Activated T-cell treated with anti-CD3 and anti-CD28 coated beads, Interleukin-2, amount 50 U/mL, for 72 hours (primary cell): ENCODE data around the gene HDAC9. TPM values are rescaled to one million over a fixed set of nuclear protein-coding genes. Genes with fewer than 3 reads are reported as not detected.
"Not testable (repeated sequence)": the region's sequence is repeated elsewhere in the genome, so short reads cannot be mapped to it uniquely, and the experiment has no call there.

ENCODE experiments used
- ATAC-seq, 2 donors: fragments of 150-1000 bp; cut with Tn5 transposase; replicated peaks in 1 of 2; 2 replicates each; pipeline ENCODE4 v1.10.0; 2021; ENCODE audit warnings: moderate library complexity in 2 of 2, mild to moderate bottlenecking in 1 of 2
- DNase-seq, 2 donors: peaks; one replicate each; pipeline ENCODE4 v3.0.0; 2021 to 2022; ENCODE audit warnings: mixed read lengths in 1 of 2
- H3K27ac Mint-ChIP-seq: one replicate; pipeline ENCODE4 v1.8.0; 2022; ENCODE audit warnings: mild to moderate bottlenecking, moderate library complexity, mixed read lengths
- H3K27me3 Mint-ChIP-seq: one replicate; pipeline ENCODE4 v1.8.0; 2022; ENCODE audit warnings: low read depth, mixed read lengths
- H3K36me3 Mint-ChIP-seq, 2 donors: one replicate each; pipeline ENCODE4 v1.8.0; 2022; ENCODE audit warnings: mixed read lengths in 2 of 2, mild to moderate bottlenecking in 1 of 2; ENCODE audit not compliant: insufficient read depth in 2 of 2
- H3K4me1 Mint-ChIP-seq: one replicate; pipeline ENCODE4 v1.8.0; 2022; ENCODE audit warnings: low read depth, mixed read lengths
- H3K4me3 Mint-ChIP-seq, 2 donors: one replicate each; pipeline ENCODE4 v1.8.0; 2022; ENCODE audit warnings: mild to moderate bottlenecking in 2 of 2, mixed read lengths in 2 of 2, moderate library complexity in 2 of 2
- H3K9me3 Mint-ChIP-seq, 2 donors: one replicate each; pipeline ENCODE4 v1.8.0; 2022; ENCODE audit warnings: mixed read lengths in 2 of 2
- total RNA-seq, 2 donors: library from RNA; stranded (reverse); gene quantifications; one replicate each; pipeline ENCODE4 v1.2.3, GENCODE V29; 2022

HDAC9 gene
- total RNA-seq, 2 donors from 2014 or later: 0.55 to 2.9 TPM

DNA sequence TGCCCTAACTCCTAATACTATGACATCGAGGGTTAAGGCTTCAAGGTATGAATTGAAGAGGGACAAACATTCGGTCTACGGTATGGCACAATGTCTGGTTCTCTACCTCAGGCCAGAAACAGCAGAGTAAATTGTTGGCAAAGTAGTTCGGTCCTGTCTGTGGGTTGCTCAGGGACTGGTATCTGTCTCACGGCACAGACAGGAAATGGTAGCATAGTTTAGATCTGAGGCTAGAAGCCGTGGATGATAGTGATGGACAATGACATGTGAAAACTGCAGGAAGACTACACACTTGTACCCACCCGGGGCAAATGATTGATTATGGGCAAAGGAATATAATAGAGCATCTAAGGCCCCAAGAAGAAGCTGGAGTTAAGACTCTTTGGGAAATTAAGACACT is 515.7 kb downstream of the HDAC9 start:
- H3K9me3 Mint-ChIP-seq: peaks cover 2 to 13% of the 10 kb centered on the region in 2 donors
- no peak overlapping the region for H3K27ac Mint-ChIP-seq
- ATAC-seq: no peak
- H3K27me3 Mint-ChIP-seq: no peaks in the 10 kb centered on the region
- no peak overlapping the region for H3K4me3 Mint-ChIP-seq
- H3K36me3 Mint-ChIP-seq: no peaks in the 10 kb centered on the region
- no peaks in the 10 kb centered on the region for H3K4me1 Mint-ChIP-seq
- DNase-seq: no peak

DNA sequence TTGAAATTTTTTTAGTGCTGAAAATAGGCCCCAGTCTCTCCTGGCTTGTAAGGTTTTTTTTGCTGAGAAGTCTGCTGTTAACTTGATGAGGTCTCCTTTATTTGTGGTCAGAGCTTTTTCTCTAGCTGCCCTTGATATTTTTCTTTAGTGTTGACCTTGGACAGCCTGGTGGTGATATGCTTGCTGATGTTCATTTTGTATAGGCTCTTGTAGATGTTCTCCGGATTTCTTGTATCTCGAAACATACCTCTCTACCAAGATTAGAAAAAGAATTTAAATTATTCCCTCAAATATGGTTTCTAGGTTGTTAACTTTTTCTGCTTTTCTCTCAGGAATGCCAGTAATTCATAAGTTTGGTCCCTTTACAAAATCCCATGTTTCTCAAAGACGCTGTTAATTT is 519.5 kb downstream of the HDAC9 start:
- H3K27ac Mint-ChIP-seq: no peak overlapping the region
- no peak overlapping the region for H3K4me3 Mint-ChIP-seq
- ATAC-seq (no peak), DNase-seq (no peak)
- H3K36me3 Mint-ChIP-seq: peaks cover 0 to 3% of the 10 kb centered on the region in 2 donors
- H3K9me3 Mint-ChIP-seq: peaks cover 10 to 16% of the 10 kb centered on the region in 2 donors
- no peaks in the 10 kb centered on the region for H3K4me1 Mint-ChIP-seq
- H3K27me3 Mint-ChIP-seq: no peaks in the 10 kb centered on the region

DNA sequence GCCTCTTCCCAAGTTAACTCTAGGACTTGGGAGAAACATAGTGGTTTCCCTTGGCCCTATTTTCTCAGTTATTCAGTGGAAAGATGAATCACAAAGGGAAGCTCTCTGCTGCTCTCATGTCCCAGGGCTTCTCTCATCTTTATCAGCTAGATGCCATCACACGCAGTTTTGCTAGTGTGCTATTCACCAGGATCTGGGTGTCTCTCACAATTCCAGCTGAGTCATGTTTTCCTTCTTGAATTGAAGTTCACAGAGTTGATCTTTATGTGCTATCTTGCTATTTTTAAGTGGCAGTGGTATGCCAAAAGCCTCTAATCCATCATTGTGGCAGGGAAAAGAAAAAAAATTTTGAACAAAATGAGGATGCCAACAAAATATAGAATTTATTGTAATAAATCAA is 520.6 kb downstream of the HDAC9 start:
- Mint-ChIP-seq H3K4me1 (no peaks in the 10 kb centered on the region), H3K27ac (no peak overlapping the region), H3K9me3 (peaks cover 10 to 16% of the 10 kb centered on the region in 2 donors), H3K4me3 (no peak overlapping the region), H3K27me3 (no peaks in the 10 kb centered on the region), H3K36me3 (peaks cover 0 to 3% of the 10 kb centered on the region in 2 donors)
- no peak for DNase-seq
- ATAC-seq: no peak

DNA sequence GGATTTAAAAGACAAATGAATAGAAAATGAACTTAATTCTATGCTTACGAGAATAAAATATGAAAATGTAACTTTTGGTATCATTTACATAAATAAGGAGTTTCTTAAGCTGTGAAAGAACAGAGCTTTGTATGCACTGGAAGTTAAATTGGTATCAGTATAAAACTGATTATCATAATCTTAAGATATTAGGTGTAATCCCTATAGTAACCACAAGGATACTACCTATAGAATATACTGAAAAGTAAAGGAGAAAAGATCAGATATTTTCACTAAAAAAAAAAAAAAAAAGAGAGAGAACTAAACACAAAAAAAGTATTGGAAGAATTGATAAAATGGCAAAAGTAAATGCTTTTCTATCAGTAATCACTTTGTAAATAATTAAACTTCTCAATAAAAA is 521.8 kb downstream of the HDAC9 start:
- H3K27ac Mint-ChIP-seq: no peak overlapping the region
- H3K27me3 Mint-ChIP-seq: no peaks in the 10 kb centered on the region
- H3K4me1 Mint-ChIP-seq: no peaks in the 10 kb centered on the region
- DNase-seq: no peak
- peaks cover 10 to 16% of the 10 kb centered on the region in 2 donors for H3K9me3 Mint-ChIP-seq
- H3K36me3 Mint-ChIP-seq: peaks cover 0 to 3% of the 10 kb centered on the region in 2 donors
- ATAC-seq: no peak
- H3K4me3 Mint-ChIP-seq: no peak overlapping the region

DNA sequence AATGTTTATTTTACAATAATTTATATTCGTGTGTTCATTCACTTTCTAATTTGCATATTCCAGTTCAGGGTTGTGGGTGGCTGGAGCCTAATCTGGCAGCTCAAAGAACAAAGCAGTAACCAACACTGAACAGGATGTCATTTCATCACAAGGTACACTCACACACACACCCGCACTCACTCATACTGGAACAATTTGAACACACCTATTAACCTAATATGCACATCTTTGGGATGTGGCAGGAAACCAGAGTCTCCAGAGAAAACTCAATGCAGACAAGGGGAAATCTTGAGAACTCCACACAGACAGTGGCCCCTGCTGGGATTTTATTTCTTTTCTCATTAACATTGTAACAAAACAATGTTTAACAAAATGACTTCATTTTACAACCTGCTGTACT is 524.5 kb downstream of the HDAC9 start:
- Mint-ChIP-seq H3K9me3 (peaks cover 10% of the 10 kb centered on the region in 2 donors), H3K4me3 (no peak overlapping the region), H3K4me1 (no peaks in the 10 kb centered on the region), H3K27me3 (no peaks in the 10 kb centered on the region), H3K27ac (no peak overlapping the region), H3K36me3 (peaks cover 0 to 3% of the 10 kb centered on the region in 2 donors)
- DNase-seq (no peak), ATAC-seq (no peak)

DNA sequence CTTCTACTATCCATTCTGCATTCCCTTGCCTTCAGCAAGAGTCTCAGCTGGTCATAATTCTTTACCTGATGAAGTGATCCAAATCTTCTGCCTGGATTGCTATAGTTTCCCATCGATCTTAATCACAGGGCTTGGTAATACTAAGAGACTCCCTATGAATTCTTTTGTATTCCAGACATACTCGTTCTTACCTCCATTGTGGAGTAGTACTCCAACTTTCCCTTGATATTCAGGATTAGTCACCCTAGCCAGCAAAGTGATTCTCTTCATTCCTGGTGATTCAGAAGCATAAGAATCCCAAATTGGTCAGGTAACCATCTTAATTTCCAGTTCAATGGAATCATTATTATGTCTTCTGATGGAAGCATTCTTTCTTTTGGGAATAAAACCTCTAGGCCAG is 525.2 kb downstream of the HDAC9 start:
- H3K36me3 Mint-ChIP-seq: peaks cover 0 to 3% of the 10 kb centered on the region in 2 donors
- no peaks in the 10 kb centered on the region for H3K4me1 Mint-ChIP-seq
- H3K27ac Mint-ChIP-seq: no peak overlapping the region
- DNase-seq: no peak
- no peaks in the 10 kb centered on the region for H3K27me3 Mint-ChIP-seq
- no peak for ATAC-seq
- peaks cover 6 to 10% of the 10 kb centered on the region in 2 donors for H3K9me3 Mint-ChIP-seq
- H3K4me3 Mint-ChIP-seq: no peak overlapping the region

DNA sequence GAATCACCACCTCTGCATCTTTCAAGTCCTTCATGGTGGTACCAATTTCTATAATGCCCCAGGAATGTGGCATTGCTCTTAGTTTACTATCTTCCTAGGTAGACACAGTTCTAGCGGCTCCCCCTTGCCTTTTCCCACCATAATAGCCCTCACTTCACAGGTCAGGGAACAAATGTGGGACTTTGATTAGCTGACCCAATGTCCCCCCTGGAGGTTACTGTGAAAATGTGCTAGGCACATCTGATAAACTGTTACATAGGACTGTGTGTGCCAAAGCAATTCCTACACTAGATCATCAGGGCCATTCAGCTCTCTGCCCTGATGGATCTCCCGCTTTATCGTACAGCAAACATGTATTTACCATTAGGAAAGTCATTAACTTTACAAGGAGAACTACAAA is 527.9 kb downstream of the HDAC9 start:
- Mint-ChIP-seq H3K36me3 (no peaks in the 10 kb centered on the region), H3K4me3 (no peak overlapping the region), H3K4me1 (no peaks in the 10 kb centered on the region), H3K27me3 (no peaks in the 10 kb centered on the region), H3K27ac (no peak overlapping the region), H3K9me3 (peaks cover 2% of the 10 kb centered on the region in 2 donors)
- ATAC-seq: no peak
- DNase-seq: no peak

DNA sequence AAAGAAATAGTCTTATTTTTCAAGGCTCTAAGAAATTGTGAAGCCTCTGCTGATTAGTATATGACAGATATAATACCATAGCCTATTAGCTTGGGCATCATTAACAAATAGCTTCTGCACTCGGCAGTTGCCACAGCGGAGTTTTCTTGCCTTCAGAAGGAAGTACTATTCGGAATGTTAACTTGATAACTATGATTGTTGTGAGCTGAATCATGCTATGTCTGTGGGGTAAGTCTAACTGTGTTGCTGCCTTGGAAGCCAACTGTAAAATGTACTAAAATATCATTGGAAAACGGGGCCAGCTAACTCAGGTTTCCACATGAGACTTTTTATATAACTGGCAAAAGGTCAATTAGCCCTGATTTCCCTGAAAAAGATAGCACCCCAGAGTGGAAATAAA is 528.7 kb downstream of the HDAC9 start:
- ATAC-seq (no peak), DNase-seq (no peak)
- peaks cover 0 to 2% of the 10 kb centered on the region in 2 donors for H3K9me3 Mint-ChIP-seq

DNA sequence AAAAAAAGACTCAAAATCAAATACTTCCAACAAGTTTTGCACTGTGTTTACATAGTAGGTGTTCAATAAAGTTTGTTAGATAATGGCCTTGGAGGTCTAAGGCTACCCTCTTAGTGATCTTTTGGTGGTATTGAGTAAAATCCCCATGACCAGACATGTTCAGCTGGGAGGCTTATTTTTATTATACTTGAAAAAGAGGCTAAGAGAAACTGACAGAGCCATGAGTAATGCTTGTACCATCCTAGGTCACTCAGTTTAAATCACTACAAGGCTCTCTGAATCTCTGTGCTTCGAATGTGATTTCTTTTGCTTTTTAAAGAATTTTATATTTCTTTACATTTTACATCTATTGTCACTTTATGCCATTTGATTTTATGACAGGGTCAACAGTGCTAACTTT is 531.3 kb downstream of the HDAC9 start:
- H3K4me3 Mint-ChIP-seq: no peak overlapping the region
- no peak for DNase-seq
- peaks cover 0 to 5% of the 10 kb centered on the region in 2 donors for H3K9me3 Mint-ChIP-seq
- no peak overlapping the region for H3K27ac Mint-ChIP-seq
- no peaks in the 10 kb centered on the region for H3K36me3 Mint-ChIP-seq
- no peaks in the 10 kb centered on the region for H3K27me3 Mint-ChIP-seq
- ATAC-seq: no peak
- no peaks in the 10 kb centered on the region for H3K4me1 Mint-ChIP-seq

More for the DNA sequence above, 528.7 kb downstream of the HDAC9 start:
- no peaks in the 10 kb centered on the region for H3K36me3 Mint-ChIP-seq
- H3K27me3 Mint-ChIP-seq: no peaks in the 10 kb centered on the region
- no peaks in the 10 kb centered on the region for H3K4me1 Mint-ChIP-seq
- no peak overlapping the region for H3K27ac Mint-ChIP-seq
- H3K4me3 Mint-ChIP-seq: no peak overlapping the region

DNA sequence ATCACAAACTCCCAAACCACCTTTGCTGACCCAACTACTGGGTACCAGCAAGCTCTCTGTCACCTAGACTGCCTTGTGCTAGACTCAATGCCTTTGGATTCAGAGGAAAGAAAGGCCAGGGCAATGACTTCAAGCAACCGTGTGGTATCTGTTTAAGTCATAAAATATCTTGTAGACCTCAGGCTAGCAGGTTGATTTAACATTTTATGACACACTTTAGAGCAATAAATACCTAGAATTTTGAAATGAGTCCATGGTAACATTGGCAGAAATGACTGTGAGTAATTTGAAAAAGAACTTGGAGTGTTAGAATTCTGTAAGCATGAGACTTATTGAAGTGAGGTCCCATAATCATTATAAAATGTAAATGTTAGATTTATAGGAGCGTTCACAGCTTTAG is 534.7 kb downstream of the HDAC9 start:
- ATAC-seq: no peak
- no peak overlapping the region for H3K4me3 Mint-ChIP-seq
- H3K27ac Mint-ChIP-seq: no peak overlapping the region
- H3K9me3 Mint-ChIP-seq: peaks cover 6% of the 10 kb centered on the region in 2 donors
- peaks cover 0 to 1% of the 10 kb centered on the region in 2 donors for H3K36me3 Mint-ChIP-seq
- no peaks in the 10 kb centered on the region for H3K4me1 Mint-ChIP-seq
- H3K27me3 Mint-ChIP-seq: no peaks in the 10 kb centered on the region
- DNase-seq: no peak

DNA sequence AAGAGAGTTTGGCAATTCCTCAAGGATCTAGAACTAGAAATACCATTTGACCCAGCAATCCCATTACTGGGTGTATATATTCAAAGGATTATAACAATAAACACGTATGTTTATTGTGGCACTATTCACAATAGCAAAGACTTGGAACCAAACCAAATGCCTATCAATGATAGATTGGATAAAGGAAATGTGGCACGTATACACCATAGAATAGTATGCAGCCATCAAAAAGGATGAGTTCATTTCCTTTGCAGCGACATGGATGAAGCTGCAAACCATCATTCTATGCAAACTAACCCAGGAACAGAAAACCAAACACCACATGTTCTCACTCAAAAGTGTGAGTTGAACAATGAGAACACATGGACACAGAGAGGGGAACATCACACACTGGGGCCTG is 537.4 kb downstream of the HDAC9 start:
- H3K4me1 Mint-ChIP-seq, H3K27ac Mint-ChIP-seq, DNase-seq, H3K4me3 Mint-ChIP-seq, H3K36me3 Mint-ChIP-seq, ATAC-seq, H3K27me3 Mint-ChIP-seq: not testable (repeated sequence)
- H3K9me3 Mint-ChIP-seq: peaks cover 14% of the 10 kb centered on the region in 2 donors

DNA sequence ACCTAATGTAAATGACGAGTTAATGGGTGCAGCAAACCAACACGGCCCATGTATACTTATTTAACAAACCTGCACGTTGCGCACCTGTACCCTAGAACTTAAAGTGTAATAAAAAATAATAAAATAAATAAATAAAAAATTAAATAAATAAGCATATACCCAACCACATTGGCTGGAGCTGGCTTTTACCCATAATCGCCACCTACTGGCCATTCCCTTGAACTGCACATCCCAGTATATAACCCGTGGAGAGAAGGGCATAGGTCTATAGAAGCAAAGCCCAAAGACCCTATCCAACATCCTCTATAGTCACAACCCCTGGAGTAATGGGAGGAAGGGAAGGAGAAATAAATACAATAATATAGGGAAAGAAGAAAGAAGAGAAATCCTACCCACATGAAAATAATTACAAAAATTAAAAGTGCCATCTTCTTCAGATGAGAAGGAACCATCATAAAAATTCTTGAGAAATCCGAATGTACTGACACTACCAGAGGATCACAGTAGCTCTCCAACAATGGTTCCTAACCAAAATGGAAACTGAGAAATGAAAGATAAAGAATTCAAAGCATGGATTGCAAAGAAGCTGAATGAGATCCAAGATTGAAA is 556.3 kb downstream of the HDAC9 start:
- no peak overlapping the region for H3K27ac Mint-ChIP-seq
- H3K36me3 Mint-ChIP-seq: no peaks in the 10 kb centered on the region
- DNase-seq: peak; percentile 23 to 26
- no peak overlapping the region for H3K4me3 Mint-ChIP-seq
- no peak for ATAC-seq
- no peaks in the 10 kb centered on the region for H3K27me3 Mint-ChIP-seq
- H3K4me1 Mint-ChIP-seq: no peaks in the 10 kb centered on the region
- peaks cover 8 to 10% of the 10 kb centered on the region in 2 donors for H3K9me3 Mint-ChIP-seq
